H7 (cell line): ENCODE measurements around the gene ANP32A. TPM values are rescaled to one million over a fixed set of nuclear protein-coding genes. Genes with fewer than 3 reads are reported as not detected.
"Not testable (repeated sequence)": the region's sequence is repeated elsewhere in the genome, so short reads cannot be mapped to it uniquely, and the experiment has no call there.

Source experiments
- DNase-seq: peaks from one replicate; pipeline ENCODE4 v3.0.0; 2012
- H3K27me3 ChIP-seq: 2 replicates; pipeline ENCODE4 v1.6.0; 2011; ENCODE audit warnings: mild to moderate bottlenecking, low read length; ENCODE audit not compliant: control insufficient read depth, insufficient read depth
- H3K36me3 ChIP-seq: replicated peaks from 2 replicates; pipeline ENCODE4 v1.5.1; 2011; ENCODE audit warnings: low read length; ENCODE audit not compliant: control insufficient read depth, insufficient read depth
- H3K4me3 ChIP-seq: 2 replicates; pipeline ENCODE4 v1.5.1; 2011; ENCODE audit warnings: low read depth, mild to moderate bottlenecking, control low read depth, low read length, moderate library complexity; ENCODE audit not compliant: insufficient read depth
- total RNA-seq: library from RNA; depleted of rRNA; stranded (reverse); fragments of >200 nt; shearing (Covaris generic); gene quantifications from 2 replicates; pipeline ENCODE4 v1.2.3, GENCODE V29; 2014

ANP32A gene
- total RNA-seq, 1 experiment from 2014 or later = 107 TPM

GRCh38 chr15:68774120-68774519 is 46.6 kb downstream of the ANP32A start:
- H3K36me3 ChIP-seq = no peaks in the 10 kb centered on the region
- no peak for DNase-seq
- H3K4me3 ChIP-seq = no peak overlapping the region
- H3K27me3 ChIP-seq = no peaks in the 10 kb centered on the region

GRCh38 chr15:68773036-68773435 is 47.7 kb downstream of the ANP32A start:
- no peak overlapping the region for H3K4me3 ChIP-seq
- no peak for DNase-seq
- no peaks in the 10 kb centered on the region for H3K27me3 ChIP-seq
- no peaks in the 10 kb centered on the region for H3K36me3 ChIP-seq

- no peaks in the 10 kb centered on the region for H3K36me3 ChIP-seq
- no peak overlapping the region for H3K4me3 ChIP-seq
- no peaks in the 10 kb centered on the region for H3K27me3 ChIP-seq
- DNase-seq = no peak
Observed at GRCh38 chr15:68770216-68770615, 50.5 kb downstream of the ANP32A start.

- Histone ChIP-seq H3K36me3 (no peaks in the 10 kb centered on the region), H3K27me3 (no peaks in the 10 kb centered on the region), H3K4me3 (no peak overlapping the region)
- DNase-seq = no peak
Observed at GRCh38 chr15:68769702-68770101, 51.0 kb downstream of the ANP32A start.

- DNase-seq = no peak
- Histone ChIP-seq H3K27me3 (no peaks in the 10 kb centered on the region), H3K36me3 (no peaks in the 10 kb centered on the region)
Observed at GRCh38 chr15:68768321-68768720, 52.4 kb downstream of the ANP32A start.

GRCh38 chr15:68767833-68768232 is 52.9 kb downstream of the ANP32A start:
- H3K36me3 ChIP-seq = no peaks in the 10 kb centered on the region
- H3K4me3 ChIP-seq = no peak overlapping the region
- no peak for DNase-seq
- H3K27me3 ChIP-seq = no peaks in the 10 kb centered on the region

More at GRCh38 chr15:68768321-68768720, 52.4 kb downstream of the ANP32A start:
- no peak overlapping the region for H3K4me3 ChIP-seq

GRCh38 chr15:68765602-68766368 is 54.9 kb downstream of the ANP32A start:
- DNase-seq = no peak
- no peaks in the 10 kb centered on the region for H3K36me3 ChIP-seq
- H3K27me3 ChIP-seq = no peaks in the 10 kb centered on the region
- no peak overlapping the region for H3K4me3 ChIP-seq

GRCh38 chr15:68764090-68764489 is 56.6 kb downstream of the ANP32A start:
- H3K27me3 ChIP-seq = no peaks in the 10 kb centered on the region
- no peak for DNase-seq
- H3K4me3 ChIP-seq = no peak overlapping the region
- no peaks in the 10 kb centered on the region for H3K36me3 ChIP-seq

- H3K4me3 ChIP-seq = no peak overlapping the region
- H3K27me3 ChIP-seq = no peaks in the 10 kb centered on the region
- H3K36me3 ChIP-seq = no peaks in the 10 kb centered on the region
- no peak for DNase-seq
Observed at GRCh38 chr15:68763063-68763462, 57.6 kb downstream of the ANP32A start.

GRCh38 chr15:68759982-68760579 is 60.6 kb downstream of the ANP32A start:
- not testable (repeated sequence) for DNase-seq, H3K4me3 ChIP-seq, H3K36me3 ChIP-seq, H3K27me3 ChIP-seq

GRCh38 chr15:68755731-68756130 is 65.0 kb downstream of the ANP32A start:
- no peak for DNase-seq
- H3K27me3 ChIP-seq = no peaks in the 10 kb centered on the region
- no peak overlapping the region for H3K4me3 ChIP-seq
- H3K36me3 ChIP-seq = no peaks in the 10 kb centered on the region

- no peak for DNase-seq
- Histone ChIP-seq H3K4me3 (no peak overlapping the region), H3K27me3 (no peaks in the 10 kb centered on the region), H3K36me3 (no peaks in the 10 kb centered on the region)
Observed at GRCh38 chr15:68751622-68752021, 69.1 kb downstream of the ANP32A start.

GRCh38 chr15:68749793-68750192 is 70.9 kb downstream of the ANP32A start:
- H3K27me3 ChIP-seq = no peaks in the 10 kb centered on the region
- no peak for DNase-seq

GRCh38 chr15:68749365-68749764 is 71.3 kb downstream of the ANP32A start:
- Histone ChIP-seq H3K36me3 (no peaks in the 10 kb centered on the region), H3K4me3 (no peak overlapping the region), H3K27me3 (no peaks in the 10 kb centered on the region)
- no peak for DNase-seq

More at GRCh38 chr15:68749793-68750192, 70.9 kb downstream of the ANP32A start:
- Histone ChIP-seq H3K4me3 (no peak overlapping the region), H3K36me3 (no peaks in the 10 kb centered on the region)

GRCh38 chr15:68743256-68743655 is 77.4 kb downstream of the ANP32A start:
- no peak for DNase-seq
- H3K4me3 ChIP-seq = no peak overlapping the region
- no peaks in the 10 kb centered on the region for H3K36me3 ChIP-seq
- no peaks in the 10 kb centered on the region for H3K27me3 ChIP-seq
